GM19468 (cell line): ENCODE results near the gene ALDH1L1.
"Not testable (repeated sequence)": the region's sequence is repeated elsewhere in the genome, so short reads cannot be mapped to it uniquely, and the experiment has no call there.

Experiments
- ATAC-seq: cut with Tn5 transposase; IDR thresholded peaks from one replicate; pipeline ENCODE4 v1.9.1; 2021; ENCODE audit warnings: mild to moderate bottlenecking, moderate library complexity, moderate number of reproducible peaks; ENCODE audit not compliant: unreplicated experiment; ENCODE audit errors: extremely low read depth

The ALDH1L1 gene

DNA sequence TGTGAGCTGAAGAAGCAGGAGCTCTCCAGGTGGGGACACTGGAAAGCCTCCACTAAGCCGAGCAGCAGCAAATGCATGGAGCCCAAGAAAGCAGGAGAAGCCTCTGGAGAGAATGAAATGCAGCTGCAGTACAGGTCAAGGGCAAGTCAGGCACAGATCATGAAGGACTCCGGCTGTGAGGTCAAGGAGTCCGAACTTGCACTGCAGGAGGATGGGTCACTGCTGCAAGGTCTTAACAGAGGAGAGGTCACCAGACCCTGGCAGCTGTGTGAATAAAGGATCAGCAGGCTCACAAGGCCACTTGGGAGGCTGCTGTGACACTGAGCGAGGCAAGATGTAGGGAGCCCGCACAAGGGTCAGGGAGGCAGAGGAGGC is 71.7 kb downstream of the ALDH1L1 start:
- ATAC-seq = no peak

- ATAC-seq = no peak
Observed at GRCh38 chr3:126107957-126108675, 72.3 kb downstream of the ALDH1L1 start.

- ATAC-seq = no peak
Observed at GRCh38 chr3:126107203-126107939, 73.0 kb downstream of the ALDH1L1 start.

DNA sequence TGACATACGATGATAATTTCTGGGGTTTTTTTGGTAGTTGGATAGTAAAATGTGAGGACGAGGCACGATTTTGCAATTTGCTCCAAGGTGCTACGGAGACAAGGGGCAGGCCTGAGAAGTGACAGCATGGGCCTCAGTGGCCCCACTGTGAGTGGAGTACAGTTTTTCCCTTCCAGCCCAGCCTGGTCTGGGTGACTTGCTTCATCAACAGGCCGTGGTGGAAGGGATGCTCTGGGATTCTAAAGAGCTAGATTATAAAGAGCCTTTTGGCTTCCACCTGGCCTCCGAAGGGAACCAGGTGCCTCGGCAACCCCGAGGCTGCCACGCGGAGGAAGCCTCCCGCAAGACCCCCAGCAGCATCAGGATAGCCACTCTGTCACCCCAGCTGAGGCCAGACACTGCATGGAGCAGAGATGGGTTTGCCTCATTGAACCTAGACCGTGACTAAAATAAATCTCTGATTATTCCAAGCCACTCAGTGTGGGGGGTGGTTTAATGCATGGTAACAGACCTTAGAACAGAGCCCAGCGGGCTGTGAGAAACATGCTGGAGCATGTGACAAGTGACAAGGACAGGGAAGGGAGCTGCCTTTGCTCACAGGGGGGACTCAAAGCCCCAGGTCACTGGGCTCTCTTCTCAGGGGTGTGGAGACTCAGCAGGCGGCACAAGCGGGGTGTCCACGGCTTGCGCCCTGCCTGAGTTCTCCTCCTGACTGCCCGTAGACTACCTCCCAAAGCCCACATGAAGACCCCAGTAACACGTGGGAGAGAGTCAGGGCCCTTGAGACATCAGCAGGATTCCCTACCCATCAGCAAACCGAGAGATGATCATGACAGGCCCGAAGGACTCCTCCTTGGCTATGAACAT is 73.8 kb downstream of the ALDH1L1 start:
- no peak for ATAC-seq

- ATAC-seq = no peak
Observed at GRCh38 chr3:126105691-126106187, 74.6 kb downstream of the ALDH1L1 start.

DNA sequence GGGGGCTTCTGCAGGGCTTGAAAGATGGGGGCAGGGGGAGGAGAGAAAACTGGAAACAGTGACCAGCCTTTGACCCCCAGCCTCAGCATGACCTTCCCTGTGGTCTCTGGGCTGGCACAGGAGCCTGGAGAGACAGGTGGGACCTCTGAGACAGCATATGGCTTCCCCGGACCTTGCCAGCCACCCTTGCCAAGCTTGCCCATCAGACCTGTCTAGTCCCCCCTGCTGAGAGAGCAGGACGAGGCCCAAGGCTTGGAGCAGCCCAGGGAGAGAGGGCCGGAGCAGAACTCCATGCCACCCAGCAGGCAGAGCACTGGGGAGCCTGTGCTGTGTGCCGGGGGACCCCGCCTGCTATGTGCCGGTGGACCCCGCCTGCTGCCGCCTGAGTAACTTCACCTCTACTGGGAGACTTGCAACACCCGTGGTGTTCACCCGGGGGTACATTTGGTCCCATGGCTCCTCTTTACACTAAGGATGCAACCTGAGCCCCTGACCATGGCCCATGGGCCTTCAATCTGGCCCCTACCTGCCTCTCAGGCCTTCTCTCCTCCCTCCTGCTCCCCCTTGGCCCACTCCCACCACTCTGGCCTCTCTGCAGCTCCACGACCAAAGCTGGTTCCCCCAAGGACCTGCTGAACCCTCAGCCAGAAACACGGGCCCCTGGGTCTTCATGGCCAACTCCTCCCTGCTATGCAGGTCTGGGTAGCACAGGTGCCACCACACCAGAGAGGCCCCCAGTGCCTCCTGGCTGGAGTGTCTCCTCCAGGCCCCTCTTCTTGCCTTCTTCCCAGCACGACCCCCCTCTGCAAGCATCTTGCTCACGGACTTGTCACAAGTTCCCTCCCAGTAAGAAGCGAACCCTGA is 75.4 kb downstream of the ALDH1L1 start:
- ATAC-seq = no peak

DNA sequence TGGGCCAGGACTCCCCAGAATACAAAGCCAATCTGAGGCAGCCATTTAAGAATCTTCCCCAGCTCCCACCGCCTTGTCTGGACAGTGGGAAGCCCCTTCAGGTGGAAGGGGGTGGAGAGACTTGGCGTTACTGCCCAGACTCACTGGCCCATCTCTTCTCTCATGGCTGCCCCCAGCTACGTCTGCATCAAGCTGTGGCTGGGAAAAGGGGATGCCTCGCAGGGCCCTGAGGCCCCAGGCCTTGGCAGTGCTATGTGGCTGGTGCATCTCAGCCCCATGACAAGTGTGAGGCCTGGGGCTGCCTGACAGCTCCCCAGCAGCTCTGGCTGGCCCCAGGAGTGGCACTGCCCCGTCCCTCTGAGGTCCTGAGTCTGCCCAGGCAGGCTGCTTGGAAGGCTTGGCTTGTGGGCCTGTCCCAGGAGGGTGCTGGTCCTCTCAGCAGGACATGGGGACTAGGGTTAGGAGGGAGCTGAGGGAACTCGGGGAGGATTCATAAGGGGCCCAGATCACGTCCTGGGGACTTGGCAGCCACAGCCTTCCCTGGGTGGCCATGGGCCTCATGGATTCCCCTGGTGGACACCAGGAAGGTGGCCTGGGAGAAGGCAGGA is 76.3 kb downstream of the ALDH1L1 start:
- ATAC-seq = no peak

- ATAC-seq = no peak
Observed at GRCh38 chr3:126103121-126104027, 77.0 kb downstream of the ALDH1L1 start.

- no peak for ATAC-seq
Observed at GRCh38 chr3:126102530-126102951, 77.8 kb downstream of the ALDH1L1 start.

GRCh38 chr3:126102011-126102410 is 78.4 kb downstream of the ALDH1L1 start:
- no peak for ATAC-seq

- ATAC-seq = no peak
Observed at GRCh38 chr3:126101521-126101982, 78.8 kb downstream of the ALDH1L1 start.

DNA sequence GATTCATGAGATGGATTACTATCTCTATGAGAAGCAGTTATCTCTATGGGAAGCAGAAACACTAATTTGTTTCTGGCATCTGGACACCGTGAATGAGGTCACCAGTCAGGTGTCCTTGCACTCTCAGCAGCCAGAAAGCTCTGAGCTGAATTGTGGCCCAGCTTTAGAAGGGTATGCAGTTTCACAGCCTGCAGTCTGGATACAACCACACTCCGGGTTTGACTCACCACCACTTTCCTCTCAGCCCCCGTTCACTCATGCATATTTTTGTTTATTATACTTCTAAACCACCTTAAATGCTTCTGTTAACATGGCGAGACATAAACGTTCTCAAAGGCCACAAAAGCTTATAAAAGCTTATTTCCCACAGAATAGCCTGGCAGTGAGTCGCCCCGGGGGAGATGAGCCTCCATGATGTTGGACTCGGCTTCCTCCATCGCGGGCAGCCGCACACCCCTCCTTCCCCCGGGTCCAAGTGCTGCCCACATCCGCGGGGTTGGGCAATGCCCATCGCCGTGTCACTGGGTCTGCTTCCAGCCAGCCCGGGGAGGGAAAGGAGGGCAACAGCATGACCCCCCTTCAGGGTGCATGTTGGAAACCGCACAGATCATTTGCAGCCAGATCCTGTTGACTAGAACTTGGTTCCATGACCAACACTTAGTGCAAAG is 79.6 kb downstream of the ALDH1L1 start:
- ATAC-seq = no peak

- no peak for ATAC-seq
Observed at GRCh38 chr3:126100269-126100633, 80.1 kb downstream of the ALDH1L1 start.

DNA sequence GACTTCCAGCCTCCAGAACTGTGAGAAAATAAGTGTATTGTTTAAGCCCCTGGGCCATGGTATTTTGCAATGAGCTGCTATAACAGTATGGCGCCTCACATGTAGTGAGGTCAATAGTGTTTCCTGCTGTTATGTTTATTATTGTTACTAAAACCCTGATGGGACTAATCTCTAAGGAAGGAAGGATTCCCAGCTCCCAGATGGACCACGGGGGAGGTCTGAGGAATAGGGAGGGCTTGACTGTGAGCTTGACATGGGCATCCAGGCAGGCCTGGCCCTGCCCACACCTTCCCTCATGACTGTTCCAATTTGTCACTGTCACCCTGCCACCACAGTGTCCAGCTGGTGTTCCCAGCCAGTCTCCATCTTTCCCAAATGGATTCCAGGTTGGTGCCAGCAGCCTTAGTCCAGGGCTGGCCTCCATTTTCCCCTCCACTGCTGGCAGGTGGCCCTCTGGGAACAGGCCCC is 82.0 kb downstream of the ALDH1L1 start:
- no peak for ATAC-seq

DNA sequence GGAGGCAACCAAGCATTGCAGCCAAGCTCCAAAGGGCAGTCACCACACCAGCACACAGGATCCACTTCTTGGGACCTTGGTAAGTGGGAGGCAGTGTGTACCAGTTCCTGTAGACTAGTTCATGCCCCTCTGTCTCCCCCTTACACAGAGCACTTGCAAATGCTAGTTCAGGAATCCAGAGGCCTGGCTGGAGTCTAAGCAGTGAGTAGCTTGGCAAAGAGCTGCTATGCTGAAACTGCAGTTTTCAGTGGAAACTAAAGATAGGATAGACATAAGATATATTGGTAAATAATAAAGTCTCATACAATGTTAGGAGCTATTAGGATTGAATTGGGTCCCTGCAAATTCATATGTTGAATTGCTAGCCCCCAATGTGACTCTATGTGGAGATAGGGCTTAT is 82.6 kb downstream of the ALDH1L1 start:
- no peak for ATAC-seq

DNA sequence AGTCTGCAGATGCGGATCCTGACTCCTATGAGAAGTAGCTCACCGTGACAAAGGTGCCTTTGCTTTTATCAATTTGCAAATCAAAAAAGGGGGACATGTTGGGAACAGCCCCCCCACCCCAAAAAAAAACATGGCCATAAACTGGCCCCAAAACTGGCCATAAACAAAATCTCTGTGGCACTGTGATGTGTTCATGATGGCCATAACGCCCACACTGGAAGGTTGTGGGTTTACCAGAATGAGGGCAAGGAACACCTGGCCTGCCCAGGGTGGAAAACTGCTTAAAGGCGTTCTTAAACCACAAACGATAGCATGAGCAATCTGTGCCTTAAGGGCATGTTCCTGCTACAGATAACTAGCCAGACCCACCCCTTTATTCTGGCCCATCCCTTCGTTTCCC is 84.1 kb downstream of the ALDH1L1 start:
- ATAC-seq = not testable (repeated sequence)

- not testable (repeated sequence) for ATAC-seq
Observed at GRCh38 chr3:126092128-126092527, 88.3 kb downstream of the ALDH1L1 start.
